Uterus (tissue), 4 donors: Measurements from ENCODE around the gene CTIF. TPM values are rescaled to one million over a fixed set of nuclear protein-coding genes. Genes with fewer than 3 reads are reported as not detected.

Source experiments
- DNase-seq, 2 donors: peaks; one replicate each; pipeline ENCODE4 v3.0.0-alpha.2; 2019 to 2020
- H3K27ac ChIP-seq, 2 donors: fragments of 200-600 bp; sonication (generic); 1 replicate in 1 of 2; 2 replicates in 1 of 2; pipeline ENCODE4 v1.5.1; 2016 to 2018
- H3K27me3 ChIP-seq, 2 donors: fragments of 200-600 bp; sonication (generic); one replicate each; pipeline ENCODE4 v1.5.1; 2018 to 2019; ENCODE audit warnings: control low read depth in 1 of 2
- H3K36me3 ChIP-seq, 2 donors: fragments of 200-600 bp; sonication (generic); one replicate each; pipeline ENCODE4 v1.5.1; 2019; ENCODE audit warnings: control low read depth in 1 of 2
- H3K4me1 ChIP-seq, 2 donors: fragments of 200-600 bp; sonication (generic); one replicate each; pipeline ENCODE4 v1.5.1; 2018 to 2019; ENCODE audit warnings: control low read depth in 1 of 2
- H3K4me3 ChIP-seq, 2 donors: fragments of 200-600 bp; sonication (generic); 1 replicate in 1 of 2; 2 replicates in 1 of 2; pipeline ENCODE4 v1.5.1; 2018 to 2019; ENCODE audit warnings: mild to moderate bottlenecking in 1 of 2
- H3K9me3 ChIP-seq, 2 donors: fragments of 200-600 bp; sonication (generic); one replicate each; pipeline ENCODE4 v1.5.1; 2019; ENCODE audit warnings: control low read depth in 1 of 2
- POLR2A ChIP-seq, 2 donors: fragments of 450-650 bp; IDR thresholded peaks; one replicate each; pipeline ENCODE4 v1.6.1; 2016; ENCODE audit warnings: antibody characterized with exemption in 2 of 2, mild to moderate bottlenecking in 1 of 2, moderate library complexity in 1 of 2
- intact Hi-C: fragments of 100-400 bp; cut with DNase I; formaldehyde crosslinking; loops from one replicate; pipeline ENCODE4 v1.15.1; 2023; ENCODE audit warnings: low total_unique reads
- total RNA-seq, 4 donors: library from RNA; depleted of rRNA in 3 of 4; stranded (reverse); fragments of >200 nt in 3 of 4; gene quantifications; one replicate each; pipeline versions ENCODE4 v1.1.0 to v1.2.4, GENCODE V29; 2014 to 2023
- TF ChIP-seq, protein P1 (sequence below), 4 experiments: fragments of 200-600 bp in 2 of 4; fragments of 450-650 bp in 2 of 4; sonication (generic) in 2 of 4; IDR thresholded peaks; one replicate each; pipeline ENCODE4 v1.5.1; 2016 to 2019; ENCODE audit warnings: antibody characterized with exemption in 4 of 4, mild to moderate bottlenecking in 2 of 4, moderate library complexity in 1 of 4
- donor health status: DM: yes; HTN: yes; CAD: no.

The CTIF gene
- total RNA-seq, 4 donors from 2014 or later, result 11.3 to 94.3 (median 48.0) TPM

DNA sequence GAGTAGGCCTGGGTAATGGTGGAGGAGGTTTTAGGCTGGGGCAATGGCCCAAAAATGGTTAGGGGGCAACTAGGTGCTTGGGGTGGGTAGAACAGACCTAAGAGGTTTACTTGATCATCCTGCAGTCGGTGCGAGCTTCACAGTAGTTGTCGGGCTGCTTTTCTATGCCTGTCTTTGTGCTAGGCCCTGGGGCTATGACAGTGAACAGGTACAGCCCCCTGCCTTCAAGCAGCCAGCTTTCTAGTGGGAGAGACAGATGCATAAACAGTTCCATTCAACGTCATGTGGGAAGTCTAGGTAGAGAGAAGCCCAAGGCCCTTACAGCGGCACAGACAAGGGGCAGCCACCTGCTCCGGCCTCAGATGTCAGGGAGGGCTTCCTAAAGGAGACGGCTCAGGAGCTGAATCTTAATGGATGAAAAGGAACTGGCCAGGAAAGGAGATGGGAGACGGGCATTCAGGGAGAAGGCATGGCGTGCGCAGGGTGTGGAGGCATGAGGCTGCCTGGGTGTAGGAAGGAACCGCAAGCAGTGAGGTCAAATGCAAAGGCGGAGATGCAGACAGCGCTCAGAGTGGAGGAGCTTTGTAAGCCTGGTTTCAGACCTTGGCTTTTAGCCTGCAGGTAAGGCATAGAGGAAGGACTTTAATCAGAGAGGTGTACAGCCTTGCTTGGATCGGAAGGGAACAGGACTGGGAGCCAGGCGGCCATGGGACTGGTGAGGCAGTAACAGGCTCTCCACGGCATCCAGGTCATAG, 6.0 kb downstream of the CTIF start:
- no peak for DNase-seq
- H3K9me3 ChIP-seq, result no peaks in the 10 kb centered on the region
- H3K27ac ChIP-seq, result peak overlapping the region; percentile 19 to 30
- intact Hi-C loops, result no loop called here
- H3K4me1 ChIP-seq, result peaks cover 0 to 8% of the 10 kb centered on the region in 2 donors
- H3K27me3 ChIP-seq, result no peaks in the 10 kb centered on the region
- H3K36me3 ChIP-seq, result no peaks in the 10 kb centered on the region
- H3K4me3 ChIP-seq, result no peak overlapping the region
- no peak for TF ChIP-seq POLR2A (IDR thresholded peaks at IDR 0.05)
- TF ChIP-seq, protein P1, sequence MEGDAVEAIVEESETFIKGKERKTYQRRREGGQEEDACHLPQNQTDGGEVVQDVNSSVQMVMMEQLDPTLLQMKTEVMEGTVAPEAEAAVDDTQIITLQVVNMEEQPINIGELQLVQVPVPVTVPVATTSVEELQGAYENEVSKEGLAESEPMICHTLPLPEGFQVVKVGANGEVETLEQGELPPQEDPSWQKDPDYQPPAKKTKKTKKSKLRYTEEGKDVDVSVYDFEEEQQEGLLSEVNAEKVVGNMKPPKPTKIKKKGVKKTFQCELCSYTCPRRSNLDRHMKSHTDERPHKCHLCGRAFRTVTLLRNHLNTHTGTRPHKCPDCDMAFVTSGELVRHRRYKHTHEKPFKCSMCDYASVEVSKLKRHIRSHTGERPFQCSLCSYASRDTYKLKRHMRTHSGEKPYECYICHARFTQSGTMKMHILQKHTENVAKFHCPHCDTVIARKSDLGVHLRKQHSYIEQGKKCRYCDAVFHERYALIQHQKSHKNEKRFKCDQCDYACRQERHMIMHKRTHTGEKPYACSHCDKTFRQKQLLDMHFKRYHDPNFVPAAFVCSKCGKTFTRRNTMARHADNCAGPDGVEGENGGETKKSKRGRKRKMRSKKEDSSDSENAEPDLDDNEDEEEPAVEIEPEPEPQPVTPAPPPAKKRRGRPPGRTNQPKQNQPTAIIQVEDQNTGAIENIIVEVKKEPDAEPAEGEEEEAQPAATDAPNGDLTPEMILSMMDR (IDR thresholded peaks at IDR 0.05), result no peak

DNA sequence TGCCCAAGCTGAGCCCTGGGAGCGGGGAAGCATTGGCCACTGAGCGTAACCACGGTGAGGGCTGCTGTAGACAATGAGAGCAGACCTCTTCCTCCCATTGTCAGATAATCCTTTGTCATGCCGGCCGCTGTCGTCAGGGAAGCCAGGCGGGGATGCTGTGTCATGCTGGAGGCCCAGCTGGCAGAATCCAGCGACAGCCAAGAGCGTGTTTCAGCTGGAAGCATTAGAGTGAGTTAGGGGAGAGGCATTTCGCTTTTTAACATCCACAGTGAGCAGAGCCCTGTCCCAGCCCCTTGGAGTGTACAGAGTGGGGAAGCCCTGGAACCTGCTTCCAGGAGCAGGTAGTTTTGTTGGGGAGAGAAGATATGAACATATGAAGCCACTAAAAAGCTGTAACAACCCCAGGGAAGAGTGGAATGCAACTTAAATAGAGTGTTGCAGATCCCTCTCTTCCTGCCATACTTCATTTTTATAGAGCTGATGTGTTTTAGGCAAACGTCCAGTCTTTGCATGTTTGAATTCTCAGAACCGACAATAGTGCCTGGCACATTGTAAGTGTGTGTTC, 7.0 kb downstream of the CTIF start:
- Histone ChIP-seq H3K27ac (peak overlapping the region; percentile 19 to 30), H3K27me3 (no peaks in the 10 kb centered on the region), H3K36me3 (no peaks in the 10 kb centered on the region), H3K4me1 (peaks cover 0 to 8% of the 10 kb centered on the region in 2 donors), H3K4me3 (no peak overlapping the region), H3K9me3 (no peaks in the 10 kb centered on the region)
- intact Hi-C loops, result no loop called here
- peak; percentile 42 to 55 for DNase-seq
- no peak for TF ChIP-seq POLR2A (IDR thresholded peaks at IDR 0.05)
- TF ChIP-seq, protein P1 (IDR thresholded peaks at IDR 0.05), result no peak

DNA sequence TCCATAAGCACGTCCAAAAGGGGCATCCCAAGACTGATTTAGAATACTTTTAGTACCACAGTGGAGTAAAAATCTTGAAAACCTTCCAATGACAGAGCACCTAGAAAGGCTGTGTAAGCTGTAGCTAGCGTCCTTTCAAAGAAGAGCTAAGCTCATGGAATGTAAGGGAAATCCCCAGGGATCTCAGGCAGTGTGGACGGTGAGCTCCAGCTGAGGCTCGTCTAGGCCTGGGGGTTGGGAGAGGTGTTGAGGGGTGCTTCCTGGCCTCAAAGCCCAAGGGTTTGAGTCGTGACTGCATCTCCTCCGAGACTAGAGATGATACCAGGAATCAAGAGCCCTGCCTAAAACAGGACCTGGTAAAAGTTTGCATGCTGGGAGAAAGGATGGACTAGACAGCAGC, 7.6 kb downstream of the CTIF start:
- no peak overlapping the region for H3K4me3 ChIP-seq
- peak overlapping the region in 1 of 2 donors; percentile 30 for H3K27ac ChIP-seq
- no peaks in the 10 kb centered on the region for H3K36me3 ChIP-seq
- no peak for DNase-seq
- intact Hi-C loops, result no loop called here
- TF ChIP-seq POLR2A (IDR thresholded peaks at IDR 0.05), result no peak
- TF ChIP-seq, protein P1 (IDR thresholded peaks at IDR 0.05), result no peak
- H3K9me3 ChIP-seq, result no peaks in the 10 kb centered on the region
- peaks cover 0 to 8% of the 10 kb centered on the region in 2 donors for H3K4me1 ChIP-seq
- no peaks in the 10 kb centered on the region for H3K27me3 ChIP-seq

DNA sequence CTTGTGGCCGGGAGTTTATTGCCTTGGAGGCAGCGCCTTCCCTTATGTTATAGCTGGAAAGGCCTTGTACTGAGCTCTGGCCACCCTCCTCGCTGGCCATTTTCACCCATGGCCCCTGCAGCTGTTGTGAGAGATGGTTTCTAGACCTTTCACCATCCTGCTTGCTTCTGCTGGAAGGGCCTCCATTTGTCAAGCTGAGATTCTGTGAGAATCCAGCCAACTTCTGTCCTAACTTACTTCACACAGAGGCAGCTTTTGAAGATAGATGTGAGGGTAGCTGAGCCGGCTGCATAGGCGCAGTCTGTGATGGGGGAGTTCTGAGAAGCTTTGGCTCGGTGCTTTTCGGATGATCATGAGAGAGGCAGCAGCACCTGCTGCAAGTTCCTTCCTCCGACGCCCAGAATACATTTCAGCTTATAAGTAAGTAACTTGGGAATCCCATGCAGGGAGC, 8.7 kb downstream of the CTIF start:
- H3K4me3 ChIP-seq, result no peak overlapping the region
- intact Hi-C loops, result no loop called here
- DNase-seq, result no peak
- H3K27ac ChIP-seq, result no peak overlapping the region
- no peaks in the 10 kb centered on the region for H3K36me3 ChIP-seq
- no peak for TF ChIP-seq POLR2A (IDR thresholded peaks at IDR 0.05)
- TF ChIP-seq, protein P1 (IDR thresholded peaks at IDR 0.05), result no peak
- H3K4me1 ChIP-seq, result peaks cover 0 to 8% of the 10 kb centered on the region in 2 donors
- H3K9me3 ChIP-seq, result no peaks in the 10 kb centered on the region
- no peaks in the 10 kb centered on the region for H3K27me3 ChIP-seq
